ENCODE data around the gene HIF3A.
A peak's percentile ranks its signal among the peaks of the same experiment; 100 is the strongest.

The HIF3A gene

GRCh38 chr19:46376241-46377153, 79.7 kb downstream of the HIF3A start:
- no peak overlapping the region for H3K4me3 ChIP-seq (replicated peaks; ENCODE audit: low read depth, low read length)
- TF ChIP-seq, protein P1, sequence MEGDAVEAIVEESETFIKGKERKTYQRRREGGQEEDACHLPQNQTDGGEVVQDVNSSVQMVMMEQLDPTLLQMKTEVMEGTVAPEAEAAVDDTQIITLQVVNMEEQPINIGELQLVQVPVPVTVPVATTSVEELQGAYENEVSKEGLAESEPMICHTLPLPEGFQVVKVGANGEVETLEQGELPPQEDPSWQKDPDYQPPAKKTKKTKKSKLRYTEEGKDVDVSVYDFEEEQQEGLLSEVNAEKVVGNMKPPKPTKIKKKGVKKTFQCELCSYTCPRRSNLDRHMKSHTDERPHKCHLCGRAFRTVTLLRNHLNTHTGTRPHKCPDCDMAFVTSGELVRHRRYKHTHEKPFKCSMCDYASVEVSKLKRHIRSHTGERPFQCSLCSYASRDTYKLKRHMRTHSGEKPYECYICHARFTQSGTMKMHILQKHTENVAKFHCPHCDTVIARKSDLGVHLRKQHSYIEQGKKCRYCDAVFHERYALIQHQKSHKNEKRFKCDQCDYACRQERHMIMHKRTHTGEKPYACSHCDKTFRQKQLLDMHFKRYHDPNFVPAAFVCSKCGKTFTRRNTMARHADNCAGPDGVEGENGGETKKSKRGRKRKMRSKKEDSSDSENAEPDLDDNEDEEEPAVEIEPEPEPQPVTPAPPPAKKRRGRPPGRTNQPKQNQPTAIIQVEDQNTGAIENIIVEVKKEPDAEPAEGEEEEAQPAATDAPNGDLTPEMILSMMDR (IDR thresholded peaks at IDR 0.05; ENCODE audit: low read length, missing control alignments) = no peak
- DNase-seq (ENCODE audit: low read depth) = no peak

- H3K4me3 ChIP-seq (replicated peaks; ENCODE audit: low read depth, low read length) = no peak overlapping the region
- TF ChIP-seq, protein P1 (IDR thresholded peaks at IDR 0.05; ENCODE audit: low read length, missing control alignments) = no peak
- peak; percentile 64 for DNase-seq (ENCODE audit: low read depth)
Observed at GRCh38 chr19:46378268-46378667, 81.4 kb downstream of the HIF3A start.

- H3K4me3 ChIP-seq (replicated peaks; ENCODE audit: low read depth, low read length) = no peak overlapping the region
- no peak for DNase-seq (ENCODE audit: low read depth)
- TF ChIP-seq, protein P1 (IDR thresholded peaks at IDR 0.05; ENCODE audit: low read length, missing control alignments) = no peak
Observed at GRCh38 chr19:46380690-46381089, 83.8 kb downstream of the HIF3A start.

GRCh38 chr19:46381346-46381745, 84.5 kb downstream of the HIF3A start:
- TF ChIP-seq, protein P1 (IDR thresholded peaks at IDR 0.05; ENCODE audit: low read length, missing control alignments) = no peak
- no peak overlapping the region for H3K4me3 ChIP-seq (replicated peaks; ENCODE audit: low read depth, low read length)
- DNase-seq (ENCODE audit: low read depth) = no peak

GRCh38 chr19:46381756-46382345, 85.0 kb downstream of the HIF3A start:
- no peak overlapping the region for H3K4me3 ChIP-seq (replicated peaks; ENCODE audit: low read depth, low read length)
- no peak for DNase-seq (ENCODE audit: low read depth)
- TF ChIP-seq, protein P1 (IDR thresholded peaks at IDR 0.05; ENCODE audit: low read length, missing control alignments) = no peak

DNA sequence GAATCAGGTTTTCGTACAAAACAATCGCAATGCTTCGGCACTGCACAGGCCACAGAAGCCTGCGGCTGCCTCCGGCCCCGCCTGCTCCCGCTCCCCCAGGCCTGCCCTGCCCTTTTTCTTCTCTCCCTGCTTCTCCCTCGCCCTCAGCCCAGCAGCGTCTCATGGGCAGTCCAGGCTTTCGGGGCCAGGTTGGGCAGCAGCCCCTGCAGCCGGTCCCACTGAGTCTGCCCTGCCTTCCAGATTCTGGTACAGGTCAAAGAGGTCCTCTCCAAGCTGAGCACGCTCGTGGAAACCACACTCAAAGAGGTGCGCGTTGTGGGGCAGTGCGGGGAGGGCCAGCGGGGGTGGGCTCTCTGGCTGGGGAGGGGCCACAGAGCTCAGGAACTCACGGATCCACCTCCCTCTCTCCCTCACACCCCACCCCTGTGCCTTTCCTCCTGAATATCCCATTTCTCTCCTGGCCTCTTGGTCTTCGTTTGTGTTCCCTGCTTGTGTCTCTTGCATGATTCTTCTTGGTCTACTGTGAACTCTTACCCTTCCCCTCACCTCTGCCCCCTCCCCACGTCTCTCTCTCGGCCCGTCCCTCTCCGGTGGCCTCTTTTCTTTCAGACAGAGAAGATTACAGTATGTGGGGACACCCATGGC, 86.5 kb downstream of the HIF3A start:
- no peak overlapping the region for H3K4me3 ChIP-seq (replicated peaks; ENCODE audit: low read depth, low read length)
- no peak for DNase-seq (ENCODE audit: low read depth)
- TF ChIP-seq, protein P1 (IDR thresholded peaks at IDR 0.05; ENCODE audit: low read length, missing control alignments) = no peak
